HEK293T (cell line): ENCODE measurements around the gene HAUS3.

ENCODE experiments used
- ARNT ChIP-seq: fragments of 450-650 bp; IDR thresholded peaks from 2 replicates; pipeline ENCODE4 v1.6.1; 2017; ENCODE audit warnings: mild to moderate bottlenecking
- BHLHE40 ChIP-seq: fragments of 450-650 bp; IDR thresholded peaks from 2 replicates; pipeline ENCODE4 v1.6.1; 2016; ENCODE audit warnings: mild to moderate bottlenecking, moderate library complexity, borderline replicate concordance
- FOXA1 ChIP-seq: fragments of 450-650 bp; IDR thresholded peaks from 2 replicates; pipeline ENCODE4 v1.6.1; 2016; ENCODE audit warnings: mild to moderate bottlenecking
- HDGF ChIP-seq: fragments of 450-650 bp; IDR thresholded peaks from 2 replicates; pipeline ENCODE4 v1.6.1; 2017; ENCODE audit warnings: antibody characterized with exemption, borderline replicate concordance
- L3MBTL2 ChIP-seq: fragments of 450-650 bp; conservative IDR thresholded peaks from 2 replicates; pipeline ENCODE4 v1.6.1; 2016; ENCODE audit warnings: mild to moderate bottlenecking
- LEF1 ChIP-seq: fragments of 450-650 bp; IDR thresholded peaks from 2 replicates; pipeline ENCODE4 v1.6.1; 2017; ENCODE audit warnings: mild to moderate bottlenecking, borderline replicate concordance
- SP1 ChIP-seq: fragments of 450-650 bp; IDR thresholded peaks from 2 replicates; pipeline ENCODE4 v1.6.1; 2017
- SUZ12 ChIP-seq: fragments of 450-650 bp; IDR thresholded peaks from 2 replicates; pipeline ENCODE4 v1.6.1; 2016; ENCODE audit warnings: mild to moderate bottlenecking
- TARDBP ChIP-seq: fragments of 450-650 bp; IDR thresholded peaks from 2 replicates; pipeline ENCODE4 v1.6.1; 2016
- ZNF384 ChIP-seq: fragments of 450-650 bp; IDR thresholded peaks from 2 replicates; pipeline ENCODE4 v1.6.1; 2016

GRCh38 chr4:2272026-2272827 lies 30.3 kb upstream of the HAUS3 start:
- no peak for TF ChIP-seq SP1
- TF ChIP-seq SUZ12: no peak
- TF ChIP-seq FOXA1: no peak
- no peak for TF ChIP-seq ARNT
- TF ChIP-seq BHLHE40: no peak
- no peak for TF ChIP-seq L3MBTL2
- no peak for TF ChIP-seq ZNF384
- TF ChIP-seq TARDBP: no peak
- no peak for TF ChIP-seq LEF1
- TF ChIP-seq HDGF: no peak
